C4-2B (cell line): Measurements from ENCODE around the gene PRKAR2B.
A peak's percentile ranks its signal among the peaks of the same experiment; 100 is the strongest.
"Not testable (repeated sequence)": the region's sequence is repeated elsewhere in the genome, so short reads cannot be mapped to it uniquely, and the experiment has no call there.

ENCODE experiments used
- H3K27ac ChIP-seq: fragments of 450-650 bp; 2 replicates; pipeline ENCODE4 v1.5.1; 2017
- ZFX ChIP-seq: fragments of 450-650 bp; IDR thresholded peaks from 2 replicates; pipeline ENCODE4 v1.6.1; 2017
- TF ChIP-seq, protein P1 (sequence below): fragments of 450-650 bp; conservative IDR thresholded peaks from 2 replicates; pipeline ENCODE4 v1.5.1; 2017; ENCODE audit warnings: mild to moderate bottlenecking

The PRKAR2B gene

DNA sequence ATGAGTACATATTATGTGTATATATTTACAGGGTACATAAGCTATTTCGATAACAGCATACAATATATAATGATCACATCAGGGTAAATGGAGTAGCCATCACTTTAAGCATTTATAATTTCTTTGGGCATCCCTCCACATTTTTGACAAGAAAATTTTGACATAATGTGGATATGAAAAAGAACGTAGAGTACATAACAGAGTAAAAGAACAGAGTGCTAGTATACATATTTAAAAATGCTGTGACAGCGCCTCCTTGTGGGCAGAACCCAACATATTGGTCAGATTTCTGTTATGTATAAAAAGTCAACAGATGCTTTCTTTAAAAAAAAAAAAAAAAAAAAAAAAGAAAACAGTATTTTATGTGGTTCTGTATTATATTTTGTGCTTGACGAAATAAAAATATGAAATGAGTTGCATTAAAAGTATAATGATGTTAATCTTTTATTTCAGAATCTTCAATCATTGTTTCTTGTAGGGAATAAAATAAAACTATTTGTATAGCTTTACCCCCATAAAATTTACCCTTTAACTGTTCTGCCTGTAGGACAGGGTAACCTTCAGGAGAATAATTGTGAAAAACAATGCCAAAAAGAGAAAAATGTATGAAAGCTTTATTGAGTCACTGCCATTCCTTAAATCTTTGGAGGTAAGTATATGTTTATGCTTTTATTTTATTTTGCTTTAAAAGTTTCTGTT is 106.0 kb downstream of the PRKAR2B start:
- no peak overlapping the region for H3K27ac ChIP-seq
- TF ChIP-seq ZFX: no peak
- TF ChIP-seq, protein P1, sequence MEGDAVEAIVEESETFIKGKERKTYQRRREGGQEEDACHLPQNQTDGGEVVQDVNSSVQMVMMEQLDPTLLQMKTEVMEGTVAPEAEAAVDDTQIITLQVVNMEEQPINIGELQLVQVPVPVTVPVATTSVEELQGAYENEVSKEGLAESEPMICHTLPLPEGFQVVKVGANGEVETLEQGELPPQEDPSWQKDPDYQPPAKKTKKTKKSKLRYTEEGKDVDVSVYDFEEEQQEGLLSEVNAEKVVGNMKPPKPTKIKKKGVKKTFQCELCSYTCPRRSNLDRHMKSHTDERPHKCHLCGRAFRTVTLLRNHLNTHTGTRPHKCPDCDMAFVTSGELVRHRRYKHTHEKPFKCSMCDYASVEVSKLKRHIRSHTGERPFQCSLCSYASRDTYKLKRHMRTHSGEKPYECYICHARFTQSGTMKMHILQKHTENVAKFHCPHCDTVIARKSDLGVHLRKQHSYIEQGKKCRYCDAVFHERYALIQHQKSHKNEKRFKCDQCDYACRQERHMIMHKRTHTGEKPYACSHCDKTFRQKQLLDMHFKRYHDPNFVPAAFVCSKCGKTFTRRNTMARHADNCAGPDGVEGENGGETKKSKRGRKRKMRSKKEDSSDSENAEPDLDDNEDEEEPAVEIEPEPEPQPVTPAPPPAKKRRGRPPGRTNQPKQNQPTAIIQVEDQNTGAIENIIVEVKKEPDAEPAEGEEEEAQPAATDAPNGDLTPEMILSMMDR: peak; percentile 92

DNA sequence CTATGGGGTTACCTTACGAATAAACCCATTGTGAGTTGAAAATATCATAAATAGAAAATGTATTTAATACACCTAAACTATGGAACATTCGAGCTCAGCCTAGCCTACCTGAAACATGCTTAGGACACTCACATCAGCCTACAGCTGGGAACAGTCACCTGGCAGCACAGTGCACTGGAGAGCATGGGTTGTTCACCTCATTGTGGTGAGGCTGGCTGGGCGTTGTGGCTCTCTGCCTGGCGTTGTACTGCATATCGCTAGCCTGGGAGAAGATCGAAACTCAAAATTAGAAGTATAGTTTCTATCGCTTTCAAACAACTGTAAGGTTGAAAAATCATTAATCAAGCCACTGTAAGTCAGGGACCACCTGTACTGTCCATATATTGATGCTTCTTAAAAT is 107.0 kb downstream of the PRKAR2B start:
- TF ChIP-seq, protein P1: no peak
- TF ChIP-seq ZFX: no peak

DNA sequence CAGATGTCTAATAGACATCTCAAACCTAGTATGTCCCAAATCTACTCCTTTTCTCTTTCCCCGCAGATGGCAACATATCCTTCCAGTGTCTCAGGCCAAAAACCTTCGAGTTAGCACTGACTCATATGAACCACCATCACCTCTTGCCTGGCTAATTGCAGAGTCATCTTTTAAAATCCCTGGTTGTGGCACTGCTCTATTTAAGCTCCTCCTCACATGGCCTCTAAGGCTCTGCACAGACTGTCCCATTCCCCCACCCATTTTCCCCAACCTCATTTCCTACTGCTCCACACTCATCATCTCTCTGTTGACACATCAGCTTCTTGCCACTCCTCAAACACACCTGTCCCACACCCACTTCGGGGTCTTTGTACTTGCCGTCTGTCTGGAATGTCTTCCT is 107.5 kb downstream of the PRKAR2B start:
- H3K27ac ChIP-seq: no peak overlapping the region
- no peak for TF ChIP-seq ZFX
- TF ChIP-seq, protein P1: no peak

More for the DNA sequence above, 107.0 kb downstream of the PRKAR2B start:
- no peak overlapping the region for H3K27ac ChIP-seq

DNA sequence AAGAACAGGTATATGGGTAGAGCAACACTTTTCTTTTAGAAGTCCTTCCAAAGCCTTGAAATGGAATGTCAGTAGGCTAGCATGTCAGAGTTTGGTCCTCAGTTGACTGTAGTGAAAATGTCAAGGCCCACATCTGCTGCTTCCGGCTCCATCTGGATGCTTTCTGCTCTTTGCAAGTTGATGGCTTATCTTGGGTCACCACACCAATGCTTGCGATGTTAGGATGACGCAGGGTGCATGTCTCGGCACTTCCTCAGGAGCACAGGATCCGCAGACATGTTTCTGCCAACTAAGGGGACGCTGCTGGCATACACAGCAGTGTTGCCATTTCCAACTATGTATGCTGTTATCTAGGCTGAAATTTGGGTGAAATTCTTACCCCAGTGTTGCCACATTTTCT is 110.3 kb downstream of the PRKAR2B start:
- no peak overlapping the region for H3K27ac ChIP-seq
- TF ChIP-seq ZFX: no peak
- TF ChIP-seq, protein P1: no peak

DNA sequence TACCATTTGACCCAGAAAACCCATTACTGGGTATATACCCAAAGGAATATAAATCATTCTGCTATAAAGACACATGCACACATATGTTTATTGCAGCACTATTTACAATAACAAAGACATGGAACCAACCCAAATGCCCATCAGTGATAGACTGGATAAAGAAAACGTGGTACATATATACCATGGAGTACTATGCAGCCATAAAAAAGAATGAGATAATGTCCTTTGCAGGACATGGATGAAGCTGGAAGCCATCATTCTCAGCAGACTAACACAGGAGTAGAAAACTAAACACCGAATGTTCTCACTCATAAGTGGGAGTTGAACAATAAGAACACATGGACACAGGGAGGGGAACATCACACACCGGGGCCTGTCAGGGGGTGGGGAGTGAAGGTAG is 111.2 kb downstream of the PRKAR2B start:
- H3K27ac ChIP-seq: not testable (repeated sequence)

DNA sequence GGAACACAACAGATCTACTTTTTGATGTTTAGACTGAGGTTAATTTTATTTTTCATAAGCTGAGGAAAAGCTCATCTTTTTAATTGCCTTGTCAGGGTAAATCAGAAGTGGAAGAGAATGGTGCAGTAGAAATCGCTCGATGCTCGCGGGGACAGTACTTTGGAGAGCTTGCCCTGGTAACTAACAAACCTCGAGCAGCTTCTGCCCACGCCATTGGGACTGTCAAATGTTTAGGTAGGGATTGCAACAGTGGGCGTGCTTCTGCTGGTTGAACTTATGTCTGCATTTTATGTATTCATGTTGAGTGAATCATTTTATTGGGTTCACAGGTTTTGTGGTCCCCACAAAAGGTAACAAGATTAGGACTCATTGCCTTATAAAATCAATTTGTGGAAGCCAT is 112.6 kb downstream of the PRKAR2B start:
- H3K27ac ChIP-seq: no peak overlapping the region
- TF ChIP-seq ZFX: no peak
- TF ChIP-seq, protein P1: no peak

DNA sequence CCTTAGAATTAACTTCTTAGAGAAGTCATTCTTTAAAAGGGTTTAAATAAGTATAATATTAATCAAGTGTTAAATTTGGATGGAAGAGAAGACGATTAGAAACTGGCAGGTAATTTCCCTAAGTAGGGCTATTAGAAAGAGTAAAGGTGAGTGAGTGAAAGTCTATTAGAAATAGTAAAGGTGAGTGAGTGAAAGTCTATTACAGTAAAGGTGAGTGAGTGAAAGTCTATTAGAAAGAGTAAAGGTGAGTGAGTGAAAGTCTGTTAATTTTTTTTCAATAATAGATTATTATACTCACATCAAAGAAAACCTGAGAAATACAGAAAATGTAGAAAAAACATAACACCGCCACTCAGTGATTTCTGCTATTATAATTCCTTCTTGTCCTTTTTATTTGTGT is 113.5 kb downstream of the PRKAR2B start:
- TF ChIP-seq, protein P1: no peak
- no peak for TF ChIP-seq ZFX
- no peak overlapping the region for H3K27ac ChIP-seq

DNA sequence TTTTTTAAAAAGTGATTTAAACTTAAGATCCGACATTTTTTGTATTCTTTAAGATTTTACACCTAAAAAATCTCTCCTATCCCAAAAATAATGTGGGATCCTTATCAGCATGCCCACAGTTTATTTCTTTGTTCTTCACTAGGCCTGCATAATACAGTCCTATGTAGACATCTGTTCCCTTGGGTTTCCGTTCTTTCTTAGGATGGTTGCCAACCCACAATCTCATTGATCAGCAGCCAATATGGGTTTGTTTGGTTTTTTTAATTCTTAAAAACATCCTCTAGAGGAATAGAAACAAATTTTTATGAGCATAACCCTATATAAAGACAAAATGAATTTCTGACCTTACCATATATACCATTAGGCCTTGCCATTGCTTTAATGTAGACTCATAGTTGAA is 115.9 kb downstream of the PRKAR2B start:
- no peak overlapping the region for H3K27ac ChIP-seq
- no peak for TF ChIP-seq ZFX
- TF ChIP-seq, protein P1: no peak
